ENCODE results near the gene COA7. TPM values are rescaled to one million over a fixed set of nuclear protein-coding genes. Genes with fewer than 3 reads are reported as not detected.
"Not testable (repeated sequence)": the region's sequence is repeated elsewhere in the genome, so short reads cannot be mapped to it uniquely, and the experiment has no call there.

The COA7 gene
- total RNA-seq, 4 donors from 2014 or later = 5.7 to 14.8 (median 12.7) TPM

- DNase-seq (ENCODE audit: low spot score in 2 of 2) = peak; percentile 92 to 93
- Histone ChIP-seq H3K27ac (peak within 1 kb of the TSS; percentile 89), H3K4me3 (peak within 1 kb of the TSS; percentile 77), H3K27me3 (no peaks in the 10 kb centered on the region), H3K36me3 (no peaks in the 10 kb centered on the region), H3K4me1 (peaks cover 28% of the 10 kb centered on the region), H3K9me3 (no peaks in the 10 kb centered on the region)
- TF ChIP-seq, protein P1, sequence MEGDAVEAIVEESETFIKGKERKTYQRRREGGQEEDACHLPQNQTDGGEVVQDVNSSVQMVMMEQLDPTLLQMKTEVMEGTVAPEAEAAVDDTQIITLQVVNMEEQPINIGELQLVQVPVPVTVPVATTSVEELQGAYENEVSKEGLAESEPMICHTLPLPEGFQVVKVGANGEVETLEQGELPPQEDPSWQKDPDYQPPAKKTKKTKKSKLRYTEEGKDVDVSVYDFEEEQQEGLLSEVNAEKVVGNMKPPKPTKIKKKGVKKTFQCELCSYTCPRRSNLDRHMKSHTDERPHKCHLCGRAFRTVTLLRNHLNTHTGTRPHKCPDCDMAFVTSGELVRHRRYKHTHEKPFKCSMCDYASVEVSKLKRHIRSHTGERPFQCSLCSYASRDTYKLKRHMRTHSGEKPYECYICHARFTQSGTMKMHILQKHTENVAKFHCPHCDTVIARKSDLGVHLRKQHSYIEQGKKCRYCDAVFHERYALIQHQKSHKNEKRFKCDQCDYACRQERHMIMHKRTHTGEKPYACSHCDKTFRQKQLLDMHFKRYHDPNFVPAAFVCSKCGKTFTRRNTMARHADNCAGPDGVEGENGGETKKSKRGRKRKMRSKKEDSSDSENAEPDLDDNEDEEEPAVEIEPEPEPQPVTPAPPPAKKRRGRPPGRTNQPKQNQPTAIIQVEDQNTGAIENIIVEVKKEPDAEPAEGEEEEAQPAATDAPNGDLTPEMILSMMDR (IDR thresholded peaks at IDR 0.05) = peak in 1 of 2 donors; percentile 2
- TF ChIP-seq EP300 (IDR thresholded peaks at IDR 0.05) = no peak
- TF ChIP-seq POLR2A (IDR thresholded peaks at IDR 0.05) = peak in 1 of 2 donors; percentile 40
- TF ChIP-seq POLR2AphosphoS5 (IDR thresholded peaks at IDR 0.05) = no peak
- WGBS = under 1% methylated on average over 46 of the region's 59 CpGs
These were observed 28.3 kb upstream of the COA7 start, which contains the start of gene ZYG11B for GRCh38 chr1:52726265-52727113. TSS of gene ZYG11B (plus strand) at chr1:52726453. CDS start at chr1:52726654, 201 bp downstream.

DNA sequence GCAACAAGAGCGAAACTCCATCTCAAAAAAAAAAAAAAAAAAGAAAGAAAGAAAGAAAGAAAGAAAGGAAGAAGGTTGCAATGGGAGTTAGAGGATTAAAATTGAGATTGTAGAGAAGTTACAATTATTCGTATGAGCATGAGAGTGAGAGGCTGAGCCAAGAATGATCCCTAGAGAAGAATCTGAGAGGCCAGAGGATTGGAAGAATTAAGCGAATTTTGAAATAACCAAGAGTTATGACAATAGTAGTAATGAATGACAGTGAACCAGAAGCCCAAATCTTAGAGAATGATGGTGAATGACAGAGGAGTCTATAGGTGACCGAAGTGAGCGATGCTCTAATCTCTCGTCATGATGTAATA lies 27.7 kb upstream of the COA7 start:
- TF ChIP-seq EP300 (IDR thresholded peaks at IDR 0.05) (no peak), POLR2AphosphoS5 (IDR thresholded peaks at IDR 0.05) (no peak), POLR2A (IDR thresholded peaks at IDR 0.05) (no peak)
- TF ChIP-seq, protein P1 (IDR thresholded peaks at IDR 0.05) = no peak
- Histone ChIP-seq H3K27me3 (no peaks in the 10 kb centered on the region), H3K36me3 (no peaks in the 10 kb centered on the region), H3K4me3 (peak overlapping the region; percentile 77), H3K9me3 (no peaks in the 10 kb centered on the region), H3K4me1 (peaks cover 28% of the 10 kb centered on the region), H3K27ac (no peak overlapping the region)
- WGBS = 3% methylated on average over 6 of the region's 6 CpGs
- DNase-seq (ENCODE audit: low spot score in 2 of 2) = no peak

GRCh38 chr1:52723260-52723659 lies 25.1 kb upstream of the COA7 start:
- TF ChIP-seq POLR2A (IDR thresholded peaks at IDR 0.05) (no peak), POLR2AphosphoS5 (IDR thresholded peaks at IDR 0.05) (no peak), EP300 (IDR thresholded peaks at IDR 0.05) (no peak)
- TF ChIP-seq, protein P1 (IDR thresholded peaks at IDR 0.05) = no peak
- H3K27me3 ChIP-seq = no peaks in the 10 kb centered on the region
- H3K9me3 ChIP-seq = no peaks in the 10 kb centered on the region
- no peak for DNase-seq (ENCODE audit: low spot score in 2 of 2)
- peaks cover 20% of the 10 kb centered on the region for H3K4me1 ChIP-seq
- H3K4me3 ChIP-seq = no peak overlapping the region
- WGBS = 87% methylated on average over 4 of the region's 4 CpGs
- H3K27ac ChIP-seq = no peak overlapping the region
- H3K36me3 ChIP-seq = no peaks in the 10 kb centered on the region

DNA sequence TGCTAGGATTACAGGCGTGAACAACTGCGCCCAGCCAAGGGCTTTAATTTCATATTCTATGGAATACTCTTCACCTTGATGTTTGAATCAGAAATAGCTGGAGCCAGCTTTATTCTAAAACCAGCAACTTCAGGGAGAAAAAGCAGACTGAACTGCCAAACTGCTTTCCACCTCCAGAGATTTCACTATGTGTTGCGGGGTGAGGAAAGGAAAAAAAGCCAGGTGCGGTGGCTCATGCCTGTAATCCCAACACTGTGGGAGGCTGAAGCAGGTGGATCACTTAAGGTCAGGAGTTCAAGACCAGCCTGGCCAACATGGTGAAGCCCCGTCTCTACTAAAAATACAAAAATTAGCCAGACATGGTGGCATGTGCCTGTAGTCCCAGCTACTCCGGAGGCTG lies 17.1 kb upstream of the COA7 start:
- H3K27me3 ChIP-seq; H3K36me3 ChIP-seq; H3K27ac ChIP-seq; DNase-seq (ENCODE audit: low spot score in 2 of 2); H3K9me3 ChIP-seq; H3K4me1 ChIP-seq; H3K4me3 ChIP-seq: not testable (repeated sequence)
- WGBS = 86% methylated on average over 6 of the region's 6 CpGs

DNA sequence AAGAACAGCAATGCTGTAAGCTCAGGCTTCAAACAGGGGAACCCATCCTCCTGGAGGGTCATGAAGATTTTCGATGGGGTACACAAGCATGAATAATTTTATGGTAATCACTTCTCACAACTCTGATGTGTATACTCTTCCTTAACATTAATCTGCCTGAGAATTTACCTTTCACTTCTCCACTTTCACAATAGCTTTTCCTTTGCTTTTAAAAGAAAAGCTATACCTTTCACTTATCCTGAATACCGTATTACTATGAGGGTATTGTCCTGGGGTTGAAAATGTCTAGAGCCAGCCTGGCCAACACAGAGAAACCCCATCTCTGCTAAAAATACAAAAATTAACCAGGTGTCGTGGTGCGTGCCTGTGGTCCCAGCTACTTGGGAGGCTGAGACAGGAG lies 15.4 kb upstream of the COA7 start:
- WGBS = 92% methylated on average over 4 of the region's 4 CpGs
- no peaks in the 10 kb centered on the region for H3K9me3 ChIP-seq
- no peaks in the 10 kb centered on the region for H3K4me1 ChIP-seq
- H3K4me3 ChIP-seq = no peak overlapping the region
- H3K27me3 ChIP-seq = no peaks in the 10 kb centered on the region
- TF ChIP-seq POLR2A (IDR thresholded peaks at IDR 0.05) = no peak
- TF ChIP-seq EP300 (IDR thresholded peaks at IDR 0.05) = no peak
- no peak for TF ChIP-seq POLR2AphosphoS5 (IDR thresholded peaks at IDR 0.05)
- TF ChIP-seq, protein P1 (IDR thresholded peaks at IDR 0.05) = no peak
- no peak overlapping the region for H3K27ac ChIP-seq
- no peaks in the 10 kb centered on the region for H3K36me3 ChIP-seq
- DNase-seq (ENCODE audit: low spot score in 2 of 2) = no peak

Measured in suprapubic skin (tissue), 4 donors.